Neural crest cell (in vitro differentiated cells): ENCODE measurements around the gene VIPR2. TPM values are rescaled to one million over a fixed set of nuclear protein-coding genes. Genes with fewer than 3 reads are reported as not detected.

Source experiments
- DNase-seq: peaks from one replicate; pipeline ENCODE4 v3.0.0; 2021; ENCODE audit warnings: low read depth, mixed read lengths, low spot score
- H3K27ac Mint-ChIP-seq: one replicate; pipeline ENCODE4 v1.8.0; 2021; ENCODE audit warnings: mild to moderate bottlenecking, mixed read lengths; ENCODE audit not compliant: unreplicated experiment
- H3K27me3 Mint-ChIP-seq: 2 replicates; pipeline ENCODE4 v1.8.0; 2021; ENCODE audit warnings: low read depth, mild to moderate bottlenecking, mixed read lengths
- H3K36me3 Mint-ChIP-seq: 2 replicates; pipeline ENCODE4 v1.8.0; 2021; ENCODE audit warnings: low read depth, mild to moderate bottlenecking, mixed read lengths
- H3K4me1 Mint-ChIP-seq: 2 replicates; pipeline ENCODE4 v1.8.0; 2021; ENCODE audit warnings: mixed read lengths
- H3K4me3 Mint-ChIP-seq: one replicate; pipeline ENCODE4 v1.8.0; 2021; ENCODE audit warnings: mild to moderate bottlenecking, mixed read lengths
- H3K9me3 Mint-ChIP-seq: 2 replicates; pipeline ENCODE4 v1.8.0; 2021; ENCODE audit warnings: mixed read lengths
- CTCF ChIP-seq: fragments of 200-600 bp; sonication (generic); conservative IDR thresholded peaks from 2 replicates; pipeline ENCODE4 v1.5.0; 2021; ENCODE audit warnings: antibody characterized with exemption, mild to moderate bottlenecking
- total RNA-seq: library from RNA; stranded (reverse); gene quantifications from 2 replicates; pipeline ENCODE4 v1.2.1, GENCODE V29; 2021

VIPR2 gene
- total RNA-seq, 1 donor from 2014 or later = 0.16 TPM

GRCh38 chr7:158979635-158980351 lies 164.9 kb downstream of the VIPR2 start:
- H3K9me3 Mint-ChIP-seq = peaks cover 8% of the 10 kb centered on the region
- peaks cover 18% of the 10 kb centered on the region for H3K4me1 Mint-ChIP-seq
- no peak for DNase-seq
- H3K27me3 Mint-ChIP-seq = no peaks in the 10 kb centered on the region
- TF ChIP-seq CTCF = no peak
- no peak overlapping the region for H3K4me3 Mint-ChIP-seq
- H3K36me3 Mint-ChIP-seq = peaks cover 9% of the 10 kb centered on the region
- no peak overlapping the region for H3K27ac Mint-ChIP-seq

- no peaks in the 10 kb centered on the region for H3K27me3 Mint-ChIP-seq
- peaks cover 20% of the 10 kb centered on the region for H3K4me1 Mint-ChIP-seq
- peak overlapping the region; percentile 43 for H3K27ac Mint-ChIP-seq
- no peak for DNase-seq
- TF ChIP-seq CTCF = no peak
- no peak overlapping the region for H3K4me3 Mint-ChIP-seq
- H3K36me3 Mint-ChIP-seq = peaks cover 6% of the 10 kb centered on the region
- H3K9me3 Mint-ChIP-seq = peaks cover 2% of the 10 kb centered on the region
These were observed 165.6 kb downstream of the VIPR2 start for GRCh38 chr7:158979023-158979529.
